Endothelial cell of umbilical vein (primary cell): ENCODE results near the gene SULT4A1. TPM values are rescaled to one million over a fixed set of nuclear protein-coding genes. Genes with fewer than 3 reads are reported as not detected.

Experiments
- BruUV-seq: library from RNA; stranded (reverse); fragments of 400-500 nt; replicated peaks from 2 replicates; lab custom pipeline; 2021; lab: Mats Ljungman, UMichigan
- CTCF ChIA-PET: fragments of 300-600, 350-600 bp; sonication (Branson Sonifier 250); formaldehyde crosslinking; loops from one replicate; lab custom pipeline; 2021; ENCODE audit warnings: antibody characterized with exemption, inconsistent platforms; lab: Charles Lee
- POLR2A ChIA-PET: fragments of 300-600, 350-600 bp; sonication (Branson Sonifier 250); formaldehyde crosslinking; loops from one replicate; lab custom pipeline; 2021; ENCODE audit warnings: antibody characterized with exemption, inconsistent platforms; lab: Charles Lee
- DNase-seq: peaks from one replicate; pipeline ENCODE4 v3.0.0-alpha.2; 2011; ENCODE audit warnings: low read depth, low spot score
- FAIRE-seq: peaks from 2 replicates; lab custom pipeline; 2011; peaks lifted over from hg19 to GRCh38; lab: Jason Lieb, UNC
- H2AFZ ChIP-seq: 2 replicates; pipeline ENCODE4 v1.6.0; 2012; ENCODE audit warnings: low read depth, low read length, control low read depth, inconsistent platforms
- H3K27ac ChIP-seq: 2 replicates; pipeline ENCODE4 v1.5.1; 2011; ENCODE audit warnings: low read depth, mild to moderate bottlenecking, control low read depth, low read length, moderate library complexity; ENCODE audit not compliant: insufficient read depth
- H3K27me3 ChIP-seq, 2 experiments: 2 replicates each; pipeline versions ENCODE4 v1.6.0 to v1.6.1; 2011; ENCODE audit warnings: low read length in 2 of 2, mixed read lengths in 1 of 2; ENCODE audit not compliant: control insufficient read depth in 2 of 2, insufficient read depth in 2 of 2
- H3K36me3 ChIP-seq, 2 experiments: 2 replicates in 1 of 2; 3 replicates in 1 of 2; pipeline ENCODE4 v1.5.1; 2011; ENCODE audit warnings: low read length in 2 of 2, mild to moderate bottlenecking in 1 of 2, moderate library complexity in 1 of 2; ENCODE audit not compliant: control insufficient read depth in 2 of 2, insufficient read depth in 2 of 2; ENCODE audit errors: extremely low read depth in 1 of 2
- H3K4me1 ChIP-seq: 3 replicates; pipeline ENCODE4 v1.5.1; 2011; ENCODE audit warnings: mild to moderate bottlenecking, low read length; ENCODE audit not compliant: control insufficient read depth, insufficient read depth; ENCODE audit errors: extremely low read depth
- H3K4me2 ChIP-seq: 2 replicates; pipeline ENCODE4 v1.6.1; 2011; ENCODE audit warnings: low read length, control low read depth, mixed read lengths; ENCODE audit not compliant: insufficient read depth
- H3K4me3 ChIP-seq, 3 experiments: fragments of 200-600 bp in 1 of 3; sonication (generic), shearing (Covaris generic) in 1 of 3; replicated peaks in 1 of 3; 2 replicates each; pipeline ENCODE4 v1.5.1; 2011 to 2016; ENCODE audit warnings: control low read depth in 3 of 3, low read length in 3 of 3, mild to moderate bottlenecking in 2 of 3, inconsistent platforms in 1 of 3, low read depth in 1 of 3, moderate library complexity in 1 of 3; ENCODE audit not compliant: insufficient read depth in 1 of 3
- H3K79me2 ChIP-seq: 2 replicates; pipeline ENCODE4 v1.6.0; 2012; ENCODE audit warnings: low read length, inconsistent platforms; ENCODE audit not compliant: control insufficient read depth, insufficient read depth
- H3K9ac ChIP-seq: replicated peaks from 2 replicates; pipeline ENCODE3; 2011; ENCODE audit warnings: low read length, control low read depth; ENCODE audit not compliant: insufficient read depth; ENCODE audit errors: extremely low read depth
- H3K9me1 ChIP-seq: replicated peaks from 3 replicates; pipeline ENCODE4 v1.6.0; 2011; ENCODE audit warnings: mild to moderate bottlenecking, low read length; ENCODE audit not compliant: control insufficient read depth, insufficient read depth; ENCODE audit errors: extremely low read depth
- H3K9me3 ChIP-seq: replicated peaks from 2 replicates; pipeline ENCODE4 v1.5.1; 2012; ENCODE audit warnings: low read length, inconsistent platforms; ENCODE audit not compliant: control insufficient read depth, insufficient read depth
- H4K20me1 ChIP-seq: replicated peaks from 2 replicates; pipeline ENCODE3; 2011; ENCODE audit warnings: mild to moderate bottlenecking, low read length; ENCODE audit not compliant: control insufficient read depth, insufficient read depth; ENCODE audit errors: extremely low read depth
- EZH2 ChIP-seq: IDR thresholded peaks from 2 replicates; pipeline ENCODE4 v1.6.1; 2012; ENCODE audit warnings: borderline replicate concordance, low read depth, mild to moderate bottlenecking, moderate library complexity, low read length, inconsistent platforms; ENCODE audit not compliant: severe bottlenecking
- FOS ChIP-seq: IDR thresholded peaks from 2 replicates; pipeline ENCODE4 v1.6.1; 2011; ENCODE audit warnings: mild to moderate bottlenecking, low read length, moderate library complexity, borderline replicate concordance; ENCODE audit not compliant: insufficient read depth
- GATA2 ChIP-seq: IDR thresholded peaks from 2 replicates; pipeline ENCODE4 v1.7.0; 2011; ENCODE audit warnings: low read depth, mild to moderate bottlenecking, moderate library complexity, mixed read lengths, low read length; ENCODE audit not compliant: insufficient read length, insufficient read depth
- JUN ChIP-seq: IDR thresholded peaks from 2 replicates; pipeline ENCODE4 v1.6.1; 2011; ENCODE audit warnings: borderline replicate concordance, low read depth; ENCODE audit not compliant: insufficient read length, insufficient read depth
- MYC ChIP-seq: IDR thresholded peaks from one replicate; pipeline ENCODE4 v1.6.1; 2011; ENCODE audit warnings: mild to moderate bottlenecking, low read depth, low read length
- POLR2A ChIP-seq: IDR thresholded peaks from 2 replicates; pipeline ENCODE4 v1.6.1; 2012; ENCODE audit warnings: low read depth, mild to moderate bottlenecking, control low read depth, low read length
- POLR2AphosphoS5 ChIP-seq: IDR thresholded peaks from 2 replicates; pipeline ENCODE4 v1.6.1; 2012; ENCODE audit warnings: low read depth, mild to moderate bottlenecking, control low read depth, low read length, moderate library complexity; ENCODE audit not compliant: insufficient read depth
- dilution Hi-C: fragments of 300-500 bp; cut with MboI; formaldehyde crosslinking; loops from one replicate; pipeline ENCODE4 v1.15.0; 2019; ENCODE audit warnings: low sequenced_read_pairs; ENCODE audit not compliant: extremely low pct_ligation_motif_present
- intact Hi-C: fragments of 100-400 bp; cut with micrococcal nuclease; formaldehyde crosslinking; loops from one replicate; pipeline ENCODE4 v1.10.0; 2022
- polyA plus RNA-seq, 4 experiments: library from polyadenylated mRNA; depleted of rRNA in 3 of 4; stranded (reverse) in 3 of 4; unstranded in 1 of 4; fragments of >200 nt; gene quantifications; 2 replicates each; pipeline versions ENCODE4 v1.2.1 to v1.2.3, GENCODE V29; 2011 to 2012; ENCODE audit warnings: missing spikeins in 1 of 4
- total RNA-seq: library from RNA; stranded (reverse); gene quantifications from 2 replicates; pipeline ENCODE4 v1.2.3, GENCODE V29; 2021
- TF ChIP-seq, protein P1 (sequence below): IDR thresholded peaks from 2 replicates; pipeline ENCODE4 v1.6.1; 2011; ENCODE audit not compliant: insufficient read depth, insufficient read length
- TF ChIP-seq, protein P2 (sequence below), 2 donors: IDR thresholded peaks; 1 replicate in 1 of 2; 2 replicates in 1 of 2; pipeline ENCODE4 v1.5.1; 2011; ENCODE audit warnings: low read length in 2 of 2, mild to moderate bottlenecking in 2 of 2, moderate library complexity in 2 of 2, control low read depth in 1 of 2, inconsistent platforms in 1 of 2, low read depth in 1 of 2; ENCODE audit not compliant: insufficient read depth in 1 of 2; ENCODE audit errors: extremely low read depth in 1 of 2

SULT4A1 gene
- total and polyA plus RNA-seq, 2 donors (not counting 3 experiments of a cell fraction or from before 2014, with no cell fraction given) = 0.48 TPM; not detected in 1

DNA sequence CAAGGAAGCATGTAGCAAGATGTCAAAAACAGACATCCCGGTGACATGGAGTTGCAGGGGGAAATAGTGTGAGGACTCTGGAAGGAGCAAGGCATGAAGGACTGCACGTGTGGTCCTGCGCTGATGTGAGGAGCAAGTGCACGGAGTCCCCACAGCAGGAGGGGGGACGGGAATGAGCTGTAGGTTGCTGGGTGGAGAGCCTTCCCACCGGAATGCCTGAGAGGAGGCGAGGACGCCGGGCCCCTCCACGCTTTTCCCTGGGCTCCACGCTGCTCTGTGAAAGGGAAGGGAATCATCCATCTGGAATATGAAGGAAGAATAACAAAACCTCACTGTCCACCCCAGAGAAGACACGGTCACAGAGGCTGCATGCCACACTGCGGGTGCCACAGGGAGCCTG lies 26.6 kb downstream of the SULT4A1 start:
- ChIA-PET CTCF (interaction anchor here (1.3 kb wide), 1 partner anchor 49 kb away, joined by 3 read pairs; no protein-coding TSS in a partner anchor), POLR2A (no interaction called here)
- no peaks in the 10 kb centered on the region for H3K79me2 ChIP-seq
- H3K4me1 ChIP-seq = no peaks in the 10 kb centered on the region
- DNase-seq (no peak), FAIRE-seq (no peak)
- TF ChIP-seq JUN = no peak
- TF ChIP-seq, protein P1, sequence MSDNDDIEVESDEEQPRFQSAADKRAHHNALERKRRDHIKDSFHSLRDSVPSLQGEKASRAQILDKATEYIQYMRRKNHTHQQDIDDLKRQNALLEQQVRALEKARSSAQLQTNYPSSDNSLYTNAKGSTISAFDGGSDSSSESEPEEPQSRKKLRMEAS = no peak
- no peak overlapping the region for H2AFZ ChIP-seq
- dilution Hi-C loops = no loop called here
- H3K27me3 ChIP-seq = no peaks in the 10 kb centered on the region
- BruUV-seq = no TSS peak
- H3K27ac ChIP-seq = no peak overlapping the region
- intact Hi-C loops = no loop called here
- no peak overlapping the region for H3K4me2 ChIP-seq
- H3K9me3 ChIP-seq = no peaks in the 10 kb centered on the region
- no peaks in the 10 kb centered on the region for H4K20me1 ChIP-seq
- no peak overlapping the region for H3K9ac ChIP-seq
- no peaks in the 10 kb centered on the region for H3K36me3 ChIP-seq
- no peaks in the 10 kb centered on the region for H3K9me1 ChIP-seq
- no peak overlapping the region for H3K4me3 ChIP-seq

DNA sequence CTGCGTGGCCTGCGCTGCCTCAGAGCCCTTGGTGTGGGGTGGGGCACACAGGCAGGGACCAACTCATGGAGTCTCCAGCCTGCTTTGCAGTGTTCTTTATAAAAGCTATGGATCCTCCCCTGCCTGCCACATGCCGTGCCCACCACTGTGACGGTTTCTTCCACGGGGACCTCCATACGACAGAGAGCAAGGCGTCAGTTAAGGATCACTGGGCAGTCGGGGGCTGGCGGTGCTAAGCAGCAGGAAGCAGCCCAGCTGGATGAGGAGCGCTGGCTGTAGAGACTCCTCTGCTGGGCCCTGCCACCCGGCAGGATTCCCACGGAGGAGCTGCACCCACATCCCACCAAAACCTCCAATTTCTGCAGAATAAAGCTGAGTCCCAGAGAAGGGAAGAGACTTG lies 27.1 kb downstream of the SULT4A1 start:
- Histone ChIP-seq H4K20me1 (no peaks in the 10 kb centered on the region), H3K4me1 (no peaks in the 10 kb centered on the region), H2AFZ (no peak overlapping the region), H3K27ac (no peak overlapping the region), H3K36me3 (no peaks in the 10 kb centered on the region), H3K9me1 (no peaks in the 10 kb centered on the region), H3K9ac (no peak overlapping the region), H3K27me3 (no peaks in the 10 kb centered on the region), H3K4me3 (no peak overlapping the region), H3K9me3 (no peaks in the 10 kb centered on the region), H3K79me2 (no peaks in the 10 kb centered on the region), H3K4me2 (no peak overlapping the region)
- BruUV-seq = no TSS peak
- POLR2A ChIA-PET = no interaction called here
- FAIRE-seq (no peak), DNase-seq (no peak)
- dilution Hi-C loops (no loop called here), intact Hi-C loops (no loop called here)
- TF ChIP-seq JUN (no peak), POLR2AphosphoS5 (no peak), GATA2 (no peak), POLR2A (no peak), EZH2 (no peak), MYC (no peak), FOS (no peak)
- TF ChIP-seq, protein P2, sequence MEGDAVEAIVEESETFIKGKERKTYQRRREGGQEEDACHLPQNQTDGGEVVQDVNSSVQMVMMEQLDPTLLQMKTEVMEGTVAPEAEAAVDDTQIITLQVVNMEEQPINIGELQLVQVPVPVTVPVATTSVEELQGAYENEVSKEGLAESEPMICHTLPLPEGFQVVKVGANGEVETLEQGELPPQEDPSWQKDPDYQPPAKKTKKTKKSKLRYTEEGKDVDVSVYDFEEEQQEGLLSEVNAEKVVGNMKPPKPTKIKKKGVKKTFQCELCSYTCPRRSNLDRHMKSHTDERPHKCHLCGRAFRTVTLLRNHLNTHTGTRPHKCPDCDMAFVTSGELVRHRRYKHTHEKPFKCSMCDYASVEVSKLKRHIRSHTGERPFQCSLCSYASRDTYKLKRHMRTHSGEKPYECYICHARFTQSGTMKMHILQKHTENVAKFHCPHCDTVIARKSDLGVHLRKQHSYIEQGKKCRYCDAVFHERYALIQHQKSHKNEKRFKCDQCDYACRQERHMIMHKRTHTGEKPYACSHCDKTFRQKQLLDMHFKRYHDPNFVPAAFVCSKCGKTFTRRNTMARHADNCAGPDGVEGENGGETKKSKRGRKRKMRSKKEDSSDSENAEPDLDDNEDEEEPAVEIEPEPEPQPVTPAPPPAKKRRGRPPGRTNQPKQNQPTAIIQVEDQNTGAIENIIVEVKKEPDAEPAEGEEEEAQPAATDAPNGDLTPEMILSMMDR (IDR thresholded peaks at IDR 0.05; ENCODE audit: extremely low read depth in 1 of 2, insufficient read depth in 1 of 2, low read depth in 1 of 2, low read length in 2 of 2) = no peak
- TF ChIP-seq, protein P1 = no peak
- CTCF ChIA-PET = interaction anchor here (1.3 kb wide), 1 partner anchor 50 kb away, joined by 3 read pairs; no protein-coding TSS in a partner anchor
